HG03521 (cell line): Measurements from ENCODE around the gene BYSL.

ENCODE experiments used
- ATAC-seq: cut with Tn5 transposase; IDR thresholded peaks from one replicate; pipeline ENCODE4 v1.9.1; 2021; ENCODE audit warnings: mild to moderate bottlenecking, moderate library complexity; ENCODE audit not compliant: unreplicated experiment

Gene BYSL

GRCh38 chr6:41974281-41974825 lies 53.1 kb downstream of the BYSL start:
- no peak for ATAC-seq

- no peak for ATAC-seq
Observed at GRCh38 chr6:41975276-41975675, 54.0 kb downstream of the BYSL start.

- ATAC-seq: no peak
Observed at GRCh38 chr6:41976794-41977484, 55.6 kb downstream of the BYSL start.
